COR-L47 (cell line): ENCODE measurements around the gene PTGES3L.
"Not testable (repeated sequence)": the region's sequence is repeated elsewhere in the genome, so short reads cannot be mapped to it uniquely, and the experiment has no call there.

ENCODE experiments used
- DNase-seq: peaks from one replicate; lab custom pipeline; 2025; lab: John Stamatoyannopoulos, UW

Gene PTGES3L

DNA sequence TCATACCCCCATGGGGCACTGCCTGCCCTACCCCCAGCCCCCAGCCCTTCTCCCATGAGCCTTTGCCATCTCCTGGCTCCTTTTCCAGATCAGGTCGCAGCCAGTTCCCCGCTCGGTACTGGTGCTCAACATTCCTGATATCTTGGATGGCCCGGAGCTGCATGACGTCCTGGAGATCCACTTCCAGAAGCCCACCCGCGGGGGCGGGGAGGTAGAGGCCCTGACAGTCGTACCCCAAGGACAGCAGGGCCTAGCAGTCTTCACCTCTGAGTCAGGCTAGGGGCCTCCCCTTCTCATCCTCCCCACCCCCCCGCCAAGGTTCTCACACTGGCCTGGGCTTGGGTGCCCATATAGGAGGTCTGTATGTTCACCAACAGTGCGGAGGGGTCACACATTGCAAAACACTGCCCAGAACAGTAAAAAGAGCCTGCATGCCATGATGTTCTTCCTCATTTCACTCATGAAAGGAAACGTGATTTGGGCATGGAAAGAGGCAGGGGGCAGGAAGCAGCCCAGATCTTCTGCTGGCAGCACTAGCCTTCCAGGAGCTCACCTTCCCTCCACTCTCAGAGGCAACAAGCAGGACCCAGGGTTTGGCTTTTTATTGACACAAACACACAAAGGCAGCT is 34.3 kb upstream of the PTGES3L start:
- DNase-seq: no peak

DNA sequence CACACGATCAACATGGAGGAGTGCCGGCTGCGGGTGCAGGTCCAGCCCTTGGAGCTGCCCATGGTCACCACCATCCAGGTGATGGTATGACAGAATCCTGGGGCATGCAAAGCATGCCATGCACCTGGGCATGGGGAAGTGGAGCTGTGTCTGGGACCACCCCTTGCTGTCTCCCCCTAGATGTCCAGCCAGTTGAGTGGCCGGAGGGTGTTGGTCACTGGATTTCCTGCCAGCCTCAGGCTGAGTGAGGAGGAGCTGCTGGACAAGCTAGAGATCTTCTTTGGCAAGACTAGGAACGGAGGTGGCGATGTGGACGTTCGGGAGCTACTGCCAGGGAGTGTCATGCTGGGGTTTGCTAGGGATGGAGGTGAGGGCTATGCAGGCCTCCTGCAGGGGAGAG is 33.4 kb upstream of the PTGES3L start:
- DNase-seq: no peak

GRCh38 chr17:43011728-43012472 is 32.0 kb upstream of the PTGES3L start:
- DNase-seq: no peak

- DNase-seq: no peak
Measured at GRCh38 chr17:43010667-43011308, 30.9 kb upstream of the PTGES3L start.

DNA sequence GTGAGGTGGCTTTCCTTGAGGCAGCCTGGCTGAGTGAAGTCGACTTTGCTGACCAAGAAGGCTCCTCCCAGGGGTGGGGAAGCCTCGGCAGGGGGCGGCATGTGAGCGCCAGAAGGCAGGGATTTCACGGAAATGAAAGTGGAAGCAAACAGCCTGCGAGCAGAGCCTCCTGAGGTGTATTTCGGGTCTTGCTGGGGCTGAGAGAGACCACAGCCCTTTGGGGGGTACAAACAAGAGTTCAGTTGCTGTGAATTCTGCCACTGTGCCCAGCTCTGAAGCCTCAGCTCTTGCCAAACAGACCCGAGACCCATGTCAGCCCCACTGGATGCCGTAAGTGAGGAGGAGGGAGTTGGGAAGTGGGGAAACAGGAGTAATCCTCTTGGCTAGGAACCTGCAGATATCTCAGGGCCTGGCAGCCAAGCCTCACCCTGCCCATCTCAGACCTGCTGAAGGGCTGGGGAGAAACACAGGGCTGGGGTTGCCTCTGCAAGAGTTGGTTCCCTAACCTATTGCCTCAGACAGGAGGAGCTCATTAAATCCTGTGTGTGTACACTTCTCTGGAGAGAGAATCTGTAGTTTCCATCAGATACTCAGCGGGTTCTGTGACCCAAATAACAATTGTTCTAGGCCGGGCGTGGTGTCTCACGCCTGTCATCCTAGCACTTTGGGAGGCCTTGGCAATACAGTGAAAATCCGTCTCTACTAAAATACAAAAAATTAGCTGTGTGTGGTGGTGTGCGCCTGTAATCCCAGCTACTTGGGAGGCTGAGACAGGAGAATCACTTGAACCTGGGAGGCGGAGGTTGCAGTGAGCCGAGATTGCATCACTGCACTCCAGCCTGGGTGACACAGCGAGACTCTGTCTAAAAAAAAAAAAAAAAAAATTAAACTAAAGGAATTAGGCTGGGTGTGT is 27.0 kb upstream of the PTGES3L start, which contains the start of gene IFI35:
Gene IFI35 (plus strand): TSS at position 146 of the 913 bp plus-strand sequence. CDS start 164 bp downstream, at position 310.
- DNase-seq: peak; percentile 55

GRCh38 chr17:43003542-43004172 is 23.8 kb upstream of the PTGES3L start:
- DNase-seq: no peak

- not testable (repeated sequence) for DNase-seq
Measured at GRCh38 chr17:43000894-43001293, 21.0 kb upstream of the PTGES3L start.

GRCh38 chr17:42999003-42999525 is 19.2 kb upstream of the PTGES3L start:
- DNase-seq: no peak

GRCh38 chr17:42997984-42998938 is 18.4 kb upstream of the PTGES3L start, which contains the start of gene RPL27:
Gene RPL27, plus strand, starts transcription at chr17:42998419. Its CDS starts 332 bp downstream, at chr17:42998751.
- peak; percentile 99 for DNase-seq

DNA sequence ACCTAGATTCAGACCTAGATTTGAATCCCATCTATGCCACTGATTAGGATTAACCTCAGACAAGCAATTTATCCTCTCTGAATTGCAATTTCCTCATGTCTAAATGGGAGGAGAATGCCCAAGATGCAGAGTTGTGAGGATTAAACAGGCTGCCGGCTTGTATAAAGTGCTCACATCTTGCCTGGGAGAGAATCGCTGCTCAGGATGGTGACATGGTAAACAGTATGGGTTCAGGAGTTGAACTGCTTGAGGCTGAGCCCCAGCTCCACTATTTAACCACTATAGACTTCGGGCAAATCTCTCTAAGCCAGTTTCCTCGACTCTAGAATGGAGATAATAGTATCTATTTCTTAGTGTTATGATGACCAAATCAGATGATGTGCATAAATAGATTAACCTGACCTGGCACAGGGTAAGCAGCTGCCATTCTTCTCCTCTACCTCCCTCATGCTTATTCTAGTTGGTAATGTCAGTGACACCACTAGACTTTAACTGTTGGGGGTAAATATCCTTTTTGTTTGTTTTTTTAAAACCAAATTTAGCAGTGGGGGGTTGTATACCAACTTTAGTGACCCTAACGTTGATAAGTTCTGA is 17.6 kb upstream of the PTGES3L start:
- DNase-seq: no peak

- DNase-seq: not testable (repeated sequence)
Measured at GRCh38 chr17:42993913-42994312, 14.0 kb upstream of the PTGES3L start.

DNA sequence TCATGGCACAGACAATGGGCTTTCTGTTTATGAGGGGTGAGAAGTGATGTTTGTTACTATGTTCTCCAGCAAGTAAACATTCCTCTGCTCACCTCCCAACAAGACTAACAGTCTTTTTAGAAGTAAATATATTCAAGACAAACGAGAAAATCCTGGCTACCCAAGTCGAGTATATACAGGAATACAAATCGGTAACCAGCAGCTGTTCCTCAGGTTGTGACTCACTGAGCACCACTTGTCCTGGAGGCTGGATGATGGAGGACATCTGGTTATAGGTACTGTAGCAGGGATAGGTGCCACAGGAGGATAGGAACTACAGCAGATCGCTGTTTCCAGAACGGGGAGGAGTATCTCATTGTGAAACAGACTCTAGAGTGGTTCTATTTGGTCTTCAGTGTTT is 13.0 kb upstream of the PTGES3L start:
- no peak for DNase-seq

DNA sequence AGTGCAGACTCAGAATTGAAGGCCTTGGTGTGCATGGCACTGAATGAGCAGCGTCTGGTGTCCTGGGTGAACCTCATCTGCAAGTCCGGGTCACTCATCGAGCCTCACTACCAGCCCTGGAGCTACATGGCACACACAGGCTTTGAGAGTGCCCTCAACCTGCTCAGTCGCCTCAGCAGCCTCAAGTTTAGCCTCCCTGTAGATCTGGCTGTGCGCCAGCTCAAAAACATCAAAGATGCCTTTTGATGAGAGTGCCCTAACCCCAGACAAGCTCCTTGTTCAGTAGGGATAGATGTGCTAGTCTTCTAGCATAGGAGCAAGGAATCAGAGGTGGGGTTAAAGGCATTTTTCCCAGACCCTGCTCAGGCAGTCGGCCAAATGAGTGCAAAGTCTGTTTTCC is 11.6 kb upstream of the PTGES3L start:
- no peak for DNase-seq

- DNase-seq: no peak
Measured at GRCh38 chr17:42989726-42990652, 10.1 kb upstream of the PTGES3L start.

- no peak for DNase-seq
Measured at GRCh38 chr17:42989141-42989540, 9.3 kb upstream of the PTGES3L start.

- no peak for DNase-seq
Measured at GRCh38 chr17:42985225-42985624, 5.3 kb upstream of the PTGES3L start.

DNA sequence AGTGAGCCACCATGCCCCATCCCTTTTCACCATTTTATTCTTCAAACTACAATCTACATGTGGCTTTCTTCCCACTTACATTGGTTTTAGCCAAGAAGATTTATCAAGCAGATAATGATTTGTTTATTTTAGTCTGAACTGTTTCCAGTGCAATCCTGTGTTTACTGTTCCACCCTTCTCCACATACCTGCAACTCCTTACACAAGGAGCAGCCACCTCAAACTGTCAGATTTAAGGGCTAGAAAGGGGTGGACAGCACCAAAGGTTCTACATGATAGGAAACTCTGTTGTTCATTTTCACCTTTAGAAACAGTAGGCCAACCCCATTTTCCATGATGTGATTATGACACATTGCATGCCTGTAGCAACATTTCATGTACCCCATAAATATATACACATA is 2.4 kb upstream of the PTGES3L start:
- no peak for DNase-seq

GRCh38 chr17:42980766-42981397 is 1.0 kb upstream of the PTGES3L start:
- DNase-seq: peak; percentile 11
